SHP77 (cell line): Measurements from ENCODE around the gene DSCAM.
"Not testable (repeated sequence)": the region's sequence is repeated elsewhere in the genome, so short reads cannot be mapped to it uniquely, and the experiment has no call there.

Source experiments
- DNase-seq, 2 experiments: peaks; one replicate each; lab custom pipeline; 2025; lab: John Stamatoyannopoulos, UW

DSCAM gene

DNA sequence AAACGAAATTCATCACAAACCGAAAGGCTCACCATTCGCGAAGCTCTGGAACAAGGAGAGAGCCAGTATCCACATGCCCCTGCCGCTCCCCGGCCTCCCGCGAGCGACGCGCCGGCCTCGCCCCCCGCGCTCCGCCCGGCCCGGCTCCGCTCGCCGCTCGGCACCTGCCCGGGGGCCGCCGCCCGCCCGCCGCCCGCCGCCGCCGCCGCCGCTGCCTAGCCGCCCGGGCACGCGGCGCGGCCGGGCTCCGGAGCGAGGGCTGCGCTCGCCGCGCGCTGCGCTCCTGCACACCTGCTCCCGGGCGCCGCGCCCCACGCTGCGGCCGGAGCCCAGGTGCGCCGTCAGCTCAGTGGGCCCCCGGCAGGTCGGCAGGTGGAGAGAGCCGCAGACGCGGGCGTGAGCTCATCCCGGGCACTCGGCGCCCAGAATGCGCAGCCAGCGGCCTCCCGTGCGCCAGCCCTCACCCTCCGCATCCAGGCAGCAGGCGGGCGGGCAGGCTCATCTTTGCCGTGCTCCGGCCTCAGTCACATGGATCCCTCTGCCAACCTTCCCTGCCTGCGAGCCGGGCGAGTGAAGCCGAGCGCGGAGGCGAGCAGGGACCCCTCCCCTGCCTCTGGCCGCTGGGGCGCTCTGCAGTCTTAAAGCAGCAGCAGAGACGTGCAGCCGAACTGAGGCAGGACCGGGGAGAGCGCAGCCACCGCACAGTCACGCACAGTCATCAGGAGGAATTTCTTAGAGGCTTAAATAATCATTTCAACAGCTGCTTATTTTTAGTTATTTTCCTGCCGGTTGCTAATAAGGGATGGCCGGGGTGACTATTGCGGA, at the start of gene DSCAM:
Gene DSCAM, minus strand, starts transcription at position 572 of the 825 bp plus-strand sequence. Its CDS starts 497 bp downstream, at position 75.
- DNase-seq: no peak

DNA sequence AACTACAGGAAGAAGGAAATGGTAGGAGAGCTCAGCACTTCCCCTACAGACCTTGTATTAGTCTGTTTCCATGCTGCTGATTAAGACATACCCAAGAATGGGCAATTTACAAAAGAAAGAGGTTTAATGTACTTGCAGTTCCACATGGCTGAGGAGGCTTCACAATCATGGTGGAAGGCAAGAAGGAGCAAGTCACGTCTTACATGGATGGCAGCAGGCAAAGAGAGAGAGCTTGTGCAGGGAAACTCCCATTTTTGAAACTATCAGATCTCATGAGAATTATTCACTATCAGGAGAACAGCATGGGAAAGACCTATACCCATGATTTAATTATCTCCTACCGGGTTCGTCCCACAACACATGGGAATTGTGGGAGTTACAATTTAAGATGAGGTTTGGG, 48.7 kb upstream of the DSCAM start:
- DNase-seq: not testable (repeated sequence)

GRCh38 chr21:40886931-40887330, 40.0 kb upstream of the DSCAM start:
- no peak for DNase-seq

- no peak for DNase-seq
Measured at GRCh38 chr21:40886006-40886405, 39.0 kb upstream of the DSCAM start.

DNA sequence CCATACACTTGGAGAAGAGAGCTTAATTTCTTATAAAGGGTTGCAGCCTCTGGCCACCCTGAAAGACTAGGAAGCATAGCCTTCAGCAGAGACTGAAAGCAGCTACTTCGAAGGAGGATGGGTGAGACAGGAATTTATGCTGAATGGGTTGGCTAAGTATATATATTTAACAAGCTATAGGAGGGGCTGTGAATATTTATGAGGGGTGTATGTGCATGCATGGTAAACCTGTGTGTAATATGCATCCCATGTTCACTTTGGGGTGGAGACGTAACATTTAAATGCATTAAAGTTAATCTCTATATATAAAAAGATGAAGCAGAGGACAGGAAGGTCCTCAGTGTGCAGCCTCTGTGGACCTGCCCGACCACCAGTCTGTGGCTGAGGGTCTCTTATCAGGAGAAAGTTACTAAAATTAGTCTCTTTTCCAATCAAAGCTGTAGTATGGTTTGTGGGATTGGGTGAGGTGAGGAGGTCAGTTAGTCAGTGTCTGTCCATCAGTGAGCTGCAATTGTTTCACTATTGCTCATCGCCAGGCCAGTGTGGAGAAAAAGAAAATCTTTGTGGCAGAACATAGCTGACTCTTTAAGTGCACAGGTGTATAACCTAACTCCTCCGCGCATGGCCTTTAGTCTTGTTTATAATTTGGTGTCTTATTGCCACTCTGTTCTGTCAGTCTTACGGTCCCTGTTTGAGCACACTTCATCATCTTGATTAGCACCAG, 35.4 kb upstream of the DSCAM start:
- no peak for DNase-seq

- DNase-seq: no peak
Measured at GRCh38 chr21:40881767-40882166, 34.8 kb upstream of the DSCAM start.

GRCh38 chr21:40871099-40871498, 24.1 kb upstream of the DSCAM start:
- DNase-seq: no peak

DNA sequence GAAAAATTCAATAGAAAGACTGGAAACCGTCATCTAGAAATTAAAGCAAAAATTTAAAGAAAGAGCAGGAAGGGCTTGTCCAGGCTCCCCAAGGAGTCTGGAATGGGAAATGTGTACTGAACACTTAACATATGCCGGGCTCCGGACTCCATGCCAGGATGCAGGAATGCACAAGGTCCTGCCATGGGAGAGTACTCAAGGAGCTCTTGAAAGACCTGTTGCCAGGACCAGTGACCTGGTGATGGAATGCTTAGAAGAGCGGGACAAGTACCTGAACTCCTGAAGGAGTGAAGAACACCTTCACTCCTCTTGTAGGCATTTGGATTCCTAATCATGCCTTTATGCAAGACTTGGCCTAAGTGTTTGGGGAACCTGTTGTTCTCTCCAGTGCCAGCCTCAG, 16.9 kb upstream of the DSCAM start:
- no peak for DNase-seq

- no peak for DNase-seq
Measured at GRCh38 chr21:40858517-40858916, 11.6 kb upstream of the DSCAM start.

GRCh38 chr21:40853956-40854688, 7.2 kb upstream of the DSCAM start:
- DNase-seq: no peak

DNA sequence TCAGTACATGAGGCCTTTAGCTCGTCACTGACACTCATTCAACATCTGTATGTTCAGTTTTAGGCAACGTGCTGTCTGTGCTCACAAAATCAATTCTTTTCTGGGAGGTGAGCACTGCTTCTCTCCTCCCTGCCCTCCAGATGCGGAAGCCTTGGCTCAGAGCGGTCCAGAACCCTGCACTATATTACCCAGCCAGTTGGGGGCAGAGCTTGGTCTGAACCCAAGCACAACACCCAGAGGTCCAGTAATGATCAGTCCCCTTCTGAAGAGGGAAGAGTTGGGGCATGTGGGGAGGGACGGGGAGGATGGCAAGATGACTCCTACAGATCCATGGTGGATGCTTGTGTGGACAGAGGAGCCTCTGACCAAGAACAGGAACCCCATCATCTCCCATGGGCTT, 5.6 kb upstream of the DSCAM start:
- no peak for DNase-seq

DNA sequence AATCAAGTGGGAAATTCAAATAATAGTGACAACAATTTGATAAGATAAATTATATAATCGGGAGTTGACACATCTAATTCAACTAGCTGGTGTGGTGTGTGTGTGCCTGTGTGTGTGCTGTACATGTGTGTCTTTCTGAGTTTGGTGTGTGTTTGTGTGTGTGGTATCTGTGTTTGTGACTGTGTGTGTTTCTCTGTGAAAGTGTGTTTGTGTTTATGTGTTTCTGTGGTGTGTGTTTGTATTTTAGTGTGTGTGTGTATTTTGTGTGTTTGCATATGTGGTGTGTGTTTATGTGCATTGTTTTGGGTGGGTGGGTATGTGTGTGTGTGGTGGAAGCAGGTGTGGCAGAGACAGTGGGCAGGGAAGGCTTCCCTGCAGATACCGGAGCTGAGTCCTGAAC, 4.8 kb upstream of the DSCAM start:
- DNase-seq: no peak

- DNase-seq: no peak
Measured at GRCh38 chr21:40850071-40850470, 3.1 kb upstream of the DSCAM start.

DNA sequence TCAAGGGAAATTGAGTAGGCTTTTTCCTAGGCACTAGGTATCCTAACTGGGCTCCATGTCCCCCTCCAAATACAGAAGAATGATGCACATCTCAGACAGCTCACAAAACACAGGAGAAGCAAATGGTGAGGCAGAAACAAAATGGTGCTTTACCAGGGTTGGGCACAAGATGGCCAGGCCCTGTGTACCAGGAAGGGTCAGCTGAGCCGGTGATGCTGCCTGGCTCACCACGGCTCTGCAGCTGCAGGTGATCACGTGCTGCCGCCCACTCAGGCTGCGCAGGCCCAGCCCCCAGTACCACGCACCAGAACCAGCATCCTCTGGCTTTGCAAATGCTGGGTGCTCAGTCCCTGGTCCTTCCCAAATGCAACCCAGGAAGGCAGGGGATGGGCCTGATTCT, 993 bp upstream of the DSCAM start:
- DNase-seq: no peak

DNA sequence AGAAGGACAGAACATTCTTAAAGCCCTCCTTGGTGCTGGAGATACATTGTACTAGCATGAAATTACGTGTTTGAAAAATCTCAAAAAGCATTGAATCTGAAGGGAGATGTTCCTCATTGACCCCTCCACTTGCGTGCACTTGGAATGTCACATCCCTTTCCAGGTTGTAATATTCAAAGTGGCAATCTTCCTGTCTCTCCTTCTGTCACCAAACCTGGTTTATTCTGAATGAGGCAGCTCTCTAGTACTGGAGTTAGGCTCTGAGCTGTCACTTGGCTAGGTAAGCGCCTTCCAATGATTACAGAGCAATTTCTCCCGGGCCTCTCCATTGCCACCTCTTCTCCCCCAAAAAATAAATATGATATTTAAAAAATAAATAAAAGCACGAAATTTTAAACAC, 855 bp downstream of the DSCAM start:
- no peak for DNase-seq

GRCh38 chr21:40845441-40845995, 1.4 kb downstream of the DSCAM start:
- no peak for DNase-seq

- no peak for DNase-seq
Measured at GRCh38 chr21:40844935-40845334, 2.0 kb downstream of the DSCAM start.

- DNase-seq: no peak
Measured at GRCh38 chr21:40842197-40842552, 4.8 kb downstream of the DSCAM start.

DNA sequence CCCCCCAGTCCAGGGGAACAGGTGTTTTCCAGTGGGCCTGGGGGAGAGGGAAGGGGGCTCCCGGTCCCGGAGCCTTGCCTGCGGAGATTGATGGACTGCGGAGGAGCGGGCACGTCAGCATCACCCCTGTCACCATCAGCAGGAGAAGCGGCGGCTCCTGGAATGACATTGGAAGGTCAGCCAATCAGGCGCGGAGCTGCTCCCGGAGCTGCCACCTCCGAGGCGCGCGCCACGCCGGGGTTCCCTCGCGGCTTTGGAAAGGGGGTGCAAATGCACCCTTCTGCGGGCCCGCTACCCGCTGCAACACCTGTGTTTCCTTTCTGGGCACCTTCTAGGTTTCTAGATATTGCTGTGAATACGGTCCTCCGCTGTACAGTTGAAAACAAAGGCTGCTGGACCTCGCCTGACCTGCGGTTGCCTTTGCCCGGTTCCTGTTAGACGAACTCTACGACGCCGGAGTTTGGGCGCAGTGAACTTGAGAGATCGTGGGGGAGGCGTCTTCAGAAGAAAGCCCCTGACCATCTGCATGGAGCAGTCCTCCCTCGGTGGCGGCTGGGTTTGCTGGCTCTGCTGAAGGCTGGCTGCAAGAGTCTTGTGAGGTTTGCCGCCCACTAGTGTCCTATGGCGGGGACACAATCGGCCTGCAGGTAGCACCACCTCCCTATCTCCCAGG, 5.3 kb downstream of the DSCAM start:
- DNase-seq: peak in 1 of 2 experiments; percentile 28

- DNase-seq: no peak
Measured at GRCh38 chr21:40840401-40841125, 6.4 kb downstream of the DSCAM start.

GRCh38 chr21:40839521-40839920, 7.4 kb downstream of the DSCAM start:
- DNase-seq: no peak
